Osteoblast (primary cell): ENCODE results near the gene APOC3. TPM values are rescaled to one million over a fixed set of nuclear protein-coding genes. Genes with fewer than 3 reads are reported as not detected.
A peak's percentile ranks its signal among the peaks of the same experiment; 100 is the strongest.

Experiments used
- DNase-seq: peaks from one replicate; pipeline ENCODE4 v3.0.0; 2011; ENCODE audit warnings: low spot score, mixed read lengths; ENCODE audit not compliant: insufficient read length; ENCODE audit errors: missing footprints
- H2AFZ ChIP-seq: 2 replicates; pipeline ENCODE4 v1.6.0; 2011; ENCODE audit warnings: mild to moderate bottlenecking, low read length
- H3K27ac ChIP-seq: 2 replicates; pipeline ENCODE4 v1.5.1; 2011; ENCODE audit warnings: mild to moderate bottlenecking, low read depth, low read length, moderate library complexity
- H3K27me3 ChIP-seq: 2 replicates; pipeline ENCODE4 v1.6.0; 2012; ENCODE audit warnings: mild to moderate bottlenecking, control low read depth, inconsistent platforms, low read length, moderate library complexity; ENCODE audit not compliant: insufficient read depth
- H3K36me3 ChIP-seq: 2 replicates; pipeline ENCODE4 v1.5.1; 2011; ENCODE audit warnings: mild to moderate bottlenecking, low read length, control low read depth, moderate library complexity; ENCODE audit not compliant: insufficient read depth
- H3K4me1 ChIP-seq: 2 replicates; pipeline ENCODE4 v1.5.1; 2011; ENCODE audit warnings: mild to moderate bottlenecking, low read length, control low read depth, moderate library complexity; ENCODE audit not compliant: insufficient read depth
- H3K4me2 ChIP-seq: 2 replicates; pipeline ENCODE4 v1.6.0; 2011; ENCODE audit warnings: mild to moderate bottlenecking, low read length; ENCODE audit not compliant: insufficient read depth
- H3K4me3 ChIP-seq: fragments of 200-600 bp; sonication (generic); 3 replicates; pipeline ENCODE4 v1.5.1; 2012; ENCODE audit warnings: mild to moderate bottlenecking, low read length, inconsistent platforms; ENCODE audit not compliant: insufficient read depth
- H3K79me2 ChIP-seq: 2 replicates; pipeline ENCODE4 v1.6.0; 2012; ENCODE audit warnings: mild to moderate bottlenecking, low read length, control low read depth, inconsistent platforms; ENCODE audit not compliant: insufficient read depth
- H3K9me3 ChIP-seq: 2 replicates; pipeline ENCODE4 v1.5.1; 2011; ENCODE audit warnings: low read depth, low read length, control low read depth
- H4K20me1 ChIP-seq: 2 replicates; pipeline ENCODE4 v1.6.0; 2012; ENCODE audit warnings: mild to moderate bottlenecking, low read length, control low read depth; ENCODE audit not compliant: insufficient read depth
- total RNA-seq: library from RNA; depleted of rRNA; stranded (reverse); fragments of >200 nt; gene quantifications from 2 replicates; pipeline ENCODE4 v1.2.3, GENCODE V29; 2012
- TF ChIP-seq, protein P1 (sequence below): IDR thresholded peaks from 2 replicates; pipeline ENCODE4 v1.5.1; 2011; ENCODE audit warnings: mild to moderate bottlenecking, low read depth, low read length, moderate library complexity; ENCODE audit errors: extremely low read depth

APOC3 gene
- total RNA-seq, 1 donor, result not detected

DNA sequence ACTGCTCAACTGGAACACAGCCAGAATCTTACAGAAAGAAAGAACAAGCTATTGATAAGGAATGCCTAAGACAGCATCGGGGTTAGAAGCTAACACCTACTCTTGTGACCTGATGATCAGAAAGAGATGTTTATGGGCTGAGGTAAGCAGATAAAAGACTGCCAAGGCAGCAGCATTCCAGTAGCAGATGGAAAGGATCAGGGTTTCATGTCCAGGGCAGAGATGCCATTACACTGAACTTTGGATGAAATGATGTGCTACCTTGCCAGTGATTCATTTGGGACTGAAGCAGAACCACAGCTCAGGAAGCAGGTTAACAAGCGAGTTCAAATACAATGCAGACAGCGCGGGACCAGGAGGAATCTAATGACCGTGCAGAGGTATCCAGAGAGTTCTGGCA lies 34.8 kb downstream of the APOC3 start:
- Histone ChIP-seq H4K20me1 (no peaks in the 10 kb centered on the region), H3K4me1 (peaks cover 59% of the 10 kb centered on the region), H3K79me2 (no peaks in the 10 kb centered on the region), H2AFZ (no peak overlapping the region), H3K27me3 (no peaks in the 10 kb centered on the region), H3K27ac (peak overlapping the region; percentile 94), H3K4me2 (no peak overlapping the region), H3K4me3 (no peak overlapping the region), H3K36me3 (peaks cover 48% of the 10 kb centered on the region), H3K9me3 (no peaks in the 10 kb centered on the region)
- TF ChIP-seq, protein P1, sequence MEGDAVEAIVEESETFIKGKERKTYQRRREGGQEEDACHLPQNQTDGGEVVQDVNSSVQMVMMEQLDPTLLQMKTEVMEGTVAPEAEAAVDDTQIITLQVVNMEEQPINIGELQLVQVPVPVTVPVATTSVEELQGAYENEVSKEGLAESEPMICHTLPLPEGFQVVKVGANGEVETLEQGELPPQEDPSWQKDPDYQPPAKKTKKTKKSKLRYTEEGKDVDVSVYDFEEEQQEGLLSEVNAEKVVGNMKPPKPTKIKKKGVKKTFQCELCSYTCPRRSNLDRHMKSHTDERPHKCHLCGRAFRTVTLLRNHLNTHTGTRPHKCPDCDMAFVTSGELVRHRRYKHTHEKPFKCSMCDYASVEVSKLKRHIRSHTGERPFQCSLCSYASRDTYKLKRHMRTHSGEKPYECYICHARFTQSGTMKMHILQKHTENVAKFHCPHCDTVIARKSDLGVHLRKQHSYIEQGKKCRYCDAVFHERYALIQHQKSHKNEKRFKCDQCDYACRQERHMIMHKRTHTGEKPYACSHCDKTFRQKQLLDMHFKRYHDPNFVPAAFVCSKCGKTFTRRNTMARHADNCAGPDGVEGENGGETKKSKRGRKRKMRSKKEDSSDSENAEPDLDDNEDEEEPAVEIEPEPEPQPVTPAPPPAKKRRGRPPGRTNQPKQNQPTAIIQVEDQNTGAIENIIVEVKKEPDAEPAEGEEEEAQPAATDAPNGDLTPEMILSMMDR, result no peak
- DNase-seq, result no peak

DNA sequence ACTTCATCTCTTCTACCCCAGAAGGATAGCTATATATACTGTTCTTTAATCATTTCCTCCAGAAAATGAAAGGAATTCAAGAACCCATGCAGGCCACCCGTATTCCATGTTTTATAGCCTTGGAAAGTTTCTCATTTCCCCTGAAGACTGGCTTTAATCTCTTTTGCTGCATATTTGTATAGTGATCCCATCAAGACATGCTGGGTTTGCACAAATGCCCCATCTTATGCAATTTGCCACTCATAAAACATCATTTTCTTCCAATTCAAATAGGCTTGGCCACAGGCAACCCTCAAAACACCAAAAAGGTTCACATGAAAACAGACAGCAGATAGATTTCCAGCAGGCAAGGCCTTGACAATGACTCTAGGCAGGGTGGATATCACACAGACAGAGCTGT lies 36.0 kb downstream of the APOC3 start:
- DNase-seq, result no peak
- no peaks in the 10 kb centered on the region for H3K79me2 ChIP-seq
- H3K9me3 ChIP-seq, result no peaks in the 10 kb centered on the region
- peak overlapping the region; percentile 49 for H3K4me2 ChIP-seq
- H2AFZ ChIP-seq, result no peak overlapping the region
- H4K20me1 ChIP-seq, result no peaks in the 10 kb centered on the region
- no peak overlapping the region for H3K4me3 ChIP-seq
- H3K27me3 ChIP-seq, result no peaks in the 10 kb centered on the region
- peaks cover 49% of the 10 kb centered on the region for H3K36me3 ChIP-seq
- peak overlapping the region; percentile 94 for H3K27ac ChIP-seq
- TF ChIP-seq, protein P1, result no peak
- peaks cover 59% of the 10 kb centered on the region for H3K4me1 ChIP-seq

DNA sequence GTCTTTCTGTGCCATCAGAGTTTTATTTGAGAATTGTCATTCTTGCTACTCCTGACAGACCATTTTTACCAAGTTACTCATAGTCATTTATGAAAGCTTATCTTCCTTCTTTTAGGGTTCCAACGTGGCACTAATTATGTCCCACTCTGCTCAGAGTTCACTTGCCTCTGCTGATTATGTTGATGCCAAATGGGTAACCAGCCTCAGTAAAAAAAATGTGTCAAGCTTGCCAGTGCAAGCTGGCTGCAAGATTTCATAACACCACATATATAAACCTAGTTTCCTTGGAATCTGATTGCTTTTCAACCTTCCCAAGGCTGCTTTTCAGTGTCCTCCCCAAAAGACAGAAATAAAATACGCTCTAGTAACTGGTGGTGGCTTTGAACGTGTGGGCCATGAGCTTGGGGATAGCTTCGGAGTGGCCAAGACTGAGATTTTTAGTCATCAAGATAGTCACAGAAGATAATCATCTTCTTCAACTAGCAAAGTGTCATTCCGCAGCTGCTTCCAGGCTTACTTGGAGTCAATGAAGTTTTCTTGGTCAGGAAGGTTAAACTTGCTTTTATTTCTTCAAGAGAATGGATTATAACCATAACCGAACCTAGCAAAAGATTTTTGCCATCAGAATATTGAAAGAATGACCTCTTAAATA lies 37.2 kb downstream of the APOC3 start:
- no peaks in the 10 kb centered on the region for H3K27me3 ChIP-seq
- no peak overlapping the region for H2AFZ ChIP-seq
- DNase-seq, result no peak
- H3K4me2 ChIP-seq, result no peak overlapping the region
- H3K36me3 ChIP-seq, result peaks cover 43% of the 10 kb centered on the region
- peaks cover 59% of the 10 kb centered on the region for H3K4me1 ChIP-seq
- TF ChIP-seq, protein P1, result no peak
- peak overlapping the region; percentile 55 for H3K27ac ChIP-seq
- H3K9me3 ChIP-seq, result no peaks in the 10 kb centered on the region
- H3K4me3 ChIP-seq, result no peak overlapping the region
- H3K79me2 ChIP-seq, result no peaks in the 10 kb centered on the region
- no peaks in the 10 kb centered on the region for H4K20me1 ChIP-seq

DNA sequence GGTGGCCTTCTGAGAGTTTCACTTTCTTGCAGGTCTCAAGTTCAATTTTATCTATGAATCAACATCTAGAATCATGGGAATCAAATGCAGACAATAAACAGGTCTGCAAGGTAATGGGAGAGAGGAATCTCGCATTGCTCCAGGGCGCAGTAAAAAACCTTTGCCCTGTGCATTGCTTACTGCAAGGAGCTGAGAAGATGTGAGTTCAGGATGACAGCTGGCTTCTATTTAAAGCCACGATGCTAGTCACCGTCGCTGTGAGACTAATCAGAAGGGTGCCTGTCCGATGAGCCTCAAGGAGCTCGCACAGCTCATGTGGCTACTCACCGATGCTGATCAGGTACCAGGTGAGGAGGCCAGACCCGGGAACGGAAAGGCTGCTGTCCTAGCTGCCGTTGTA lies 37.9 kb downstream of the APOC3 start:
- Histone ChIP-seq H3K4me2 (no peak overlapping the region), H3K27me3 (no peaks in the 10 kb centered on the region), H4K20me1 (no peaks in the 10 kb centered on the region), H3K36me3 (peaks cover 42% of the 10 kb centered on the region), H3K9me3 (no peaks in the 10 kb centered on the region), H3K27ac (peak overlapping the region; percentile 55), H2AFZ (no peak overlapping the region), H3K4me1 (peaks cover 58% of the 10 kb centered on the region), H3K79me2 (no peaks in the 10 kb centered on the region), H3K4me3 (no peak overlapping the region)
- TF ChIP-seq, protein P1, result no peak
- DNase-seq, result no peak
